K562 (cell line): ENCODE measurements around the gene NOTCH3. TPM values are rescaled to one million over a fixed set of nuclear protein-coding genes. Genes with fewer than 3 reads are reported as not detected.

Experiments used
- ATAC-seq: fragments of 200-7000 bp; cut with Tn5 transposase; 3 replicates; pipeline ENCODE4 v1.9.1; 2020; ENCODE audit warnings: moderate library complexity
- BruUV-seq: library from RNA; stranded (reverse); fragments of 400-500 nt; replicated peaks from 2 replicates; lab custom pipeline; 2021; lab: Mats Ljungman, UMichigan
- CTCF ChIA-PET: fragments of 300-600 bp; formaldehyde crosslinking; extraction: SDS; loops from one replicate; lab custom pipeline; 2021; ENCODE audit warnings: low intra/inter-chr PET ratio; lab: Yijun Ruan, JAX
- POLR2A ChIA-PET: fragments of 300-600, 350-650 bp; sonication (Branson Sonifier 250); formaldehyde crosslinking; extraction: SDS; loops from one replicate; lab custom pipeline; 2021; ENCODE audit warnings: antibody characterized with exemption, inconsistent platforms; lab: Yijun Ruan, JAX
- DNase-seq, 4 experiments: peaks; one replicate each; pipeline versions ENCODE4 v3.0.0 to v3.0.0-alpha.2; 2011 to 2018; ENCODE audit warnings: low spot score in 3 of 4, mixed read lengths in 3 of 4; ENCODE audit errors: extremely low read depth in 1 of 4
- FAIRE-seq: peaks from 2 replicates; lab custom pipeline; 2011; peaks lifted over from hg19 to GRCh38; lab: Jason Lieb, UNC
- H2AFZ ChIP-seq: 2 replicates; pipeline ENCODE4 v1.6.0; 2011; ENCODE audit warnings: low read depth, low read length, control low read depth, inconsistent platforms
- H3K27ac ChIP-seq: fragments of 200-600 bp; 3 replicates; pipeline ENCODE4 v1.8.0; 2011; ENCODE audit warnings: low read depth, mild to moderate bottlenecking, control low read depth, inconsistent platforms, low read length, moderate library complexity, mixed read lengths; ENCODE audit errors: extremely low read depth
- H3K27me3 ChIP-seq, 2 experiments: fragments of 300-600 bp in 1 of 2; 2 replicates in 1 of 2; 3 replicates in 1 of 2; pipeline versions ENCODE4 v1.6.0 to v1.8.0; 2011; ENCODE audit warnings: inconsistent platforms in 2 of 2, low read length in 2 of 2, mild to moderate bottlenecking in 1 of 2, mixed read lengths in 1 of 2, moderate library complexity in 1 of 2; ENCODE audit not compliant: control insufficient read depth in 2 of 2, insufficient read depth in 2 of 2
- H3K36me3 ChIP-seq: fragments of 300-600 bp; 3 replicates; pipeline ENCODE4 v1.8.0; 2011; ENCODE audit warnings: mild to moderate bottlenecking, low read length, inconsistent platforms; ENCODE audit not compliant: control insufficient read depth, insufficient read depth
- H3K4me1 ChIP-seq, 2 experiments: fragments of 200-600 bp in 1 of 2; replicated peaks in 1 of 2; 2 replicates in 1 of 2; 3 replicates in 1 of 2; pipeline versions ENCODE4 v1.5.1 to v1.8.0; 2011; ENCODE audit warnings: inconsistent platforms in 2 of 2, low read length in 2 of 2, mild to moderate bottlenecking in 1 of 2, mixed read lengths in 1 of 2, moderate library complexity in 1 of 2; ENCODE audit not compliant: control insufficient read depth in 2 of 2, insufficient read depth in 2 of 2
- H3K4me2 ChIP-seq: 2 replicates; pipeline ENCODE4 v1.6.1; 2011; ENCODE audit warnings: low read length, control low read depth, inconsistent platforms, mixed read lengths; ENCODE audit not compliant: insufficient read depth
- H3K4me3 ChIP-seq: fragments of 200-600 bp; sonication (generic), shearing (Covaris generic); 2 replicates; pipeline ENCODE4 v1.5.1; 2016; ENCODE audit warnings: control low read depth, inconsistent platforms
- H3K79me2 ChIP-seq: fragments of 200-600 bp; 3 replicates; pipeline ENCODE4 v1.8.0; 2011; ENCODE audit warnings: low read length, inconsistent platforms; ENCODE audit not compliant: control insufficient read depth, insufficient read depth
- H3K9ac ChIP-seq, 2 experiments: 2 replicates each; pipeline versions ENCODE4 v1.6.0 to v1.6.1; 2011; ENCODE audit warnings: low read depth in 2 of 2, low read length in 2 of 2, control low read depth in 1 of 2, inconsistent platforms in 1 of 2, mild to moderate bottlenecking in 1 of 2, mixed read lengths in 1 of 2; ENCODE audit not compliant: insufficient read depth in 1 of 2
- H3K9me1 ChIP-seq: one replicate; pipeline ENCODE4 v1.6.0; 2011; ENCODE audit warnings: inconsistent platforms, mild to moderate bottlenecking, low read length, moderate library complexity; ENCODE audit not compliant: control insufficient read depth, insufficient read depth
- H3K9me3 ChIP-seq: replicated peaks from 2 replicates; pipeline ENCODE4 v1.5.1; 2011; ENCODE audit warnings: low read depth, low read length, inconsistent platforms; ENCODE audit not compliant: control insufficient read depth, insufficient read depth
- H4K20me1 ChIP-seq: replicated peaks from 2 replicates; pipeline ENCODE4 v1.6.1; 2011; ENCODE audit warnings: low read length, inconsistent platforms, mixed read lengths; ENCODE audit not compliant: control insufficient read depth, insufficient read depth
- CBFA2T3 ChIP-seq: fragments of 450-650 bp; IDR thresholded peaks from 2 replicates; pipeline ENCODE4 v1.6.1; 2017
- CEBPG ChIP-seq, 3 experiments: fragments of 200-800 bp in 1 of 3; sonication (Bioruptor generic) in 1 of 3; sonication (generic) in 1 of 3; formaldehyde crosslinking in 1 of 3; IDR thresholded peaks in 2 of 3; conservative IDR thresholded peaks in 1 of 3; 2 replicates each; pipeline versions ENCODE4 v1.6.1 to v1.8.0; 2016 to 2022; ENCODE audit warnings: missing compliant biosample characterization in 2 of 3, missing genetic modification characterization in 2 of 3, mild to moderate bottlenecking in 1 of 3, missing genetic modification reagents in 1 of 3
- ETV6 ChIP-seq, 3 experiments: fragments of 150-350 bp in 1 of 3; sonication (generic) in 1 of 3; formaldehyde crosslinking in 1 of 3; IDR thresholded peaks; 2 replicates each; pipeline versions ENCODE4 v1.6.1 to v1.8.0; 2014 to 2022; ENCODE audit warnings: borderline replicate concordance in 2 of 3, low read depth in 2 of 3, antibody characterized with exemption in 1 of 3, low read length in 1 of 3, mild to moderate bottlenecking in 1 of 3, missing genetic modification reagents in 1 of 3
- NFIC ChIP-seq: fragments of 450-650 bp; IDR thresholded peaks from 2 replicates; pipeline ENCODE4 v1.6.1; 2017; ENCODE audit warnings: mild to moderate bottlenecking, inconsistent platforms
- POLR3G ChIP-seq: IDR thresholded peaks from 2 replicates; pipeline ENCODE4 v1.6.1; 2011; ENCODE audit not compliant: insufficient read length, insufficient replicate concordance; ENCODE audit errors: extremely low read depth
- TBP ChIP-seq: optimal IDR thresholded peaks from 2 replicates; pipeline ENCODE3; 2011; ENCODE audit warnings: low read depth, low read length, improper control_type of control experiment
- WGBS: fragments of 100-300 bp; shearing (Covaris generic); methylation state at CpG from one replicate; pipeline ENCODE4 v1.1.6; 2016; ENCODE audit warnings: low coverage, mixed read lengths; ENCODE audit not compliant: insufficient coverage; ENCODE audit errors: missing lambda C conversion rate; 5-methylcytosine and 5-hydroxymethylcytosine counted together
- in situ Hi-C: fragments of 300-500 bp; cut with MboI; formaldehyde crosslinking; loops from 4 replicates; pipeline ENCODE4 v1.15.0; 2018; ENCODE audit warnings: inconsistent platforms, mixed read lengths
- intact Hi-C: fragments of 100-400 bp; cut with micrococcal nuclease; formaldehyde crosslinking; loops from 2 replicates; pipeline ENCODE4 v1.14.2; 2022
- polyA plus RNA-seq, 8 experiments: library from polyadenylated mRNA; depleted of rRNA in 4 of 8; stranded (reverse) in 5 of 8; unstranded in 3 of 8; fragments of >200 nt; fragmentation: Nextera tagmentation in 2 of 8; fragmentation: Illumina TruSeq in 1 of 8; extraction: Ambion mirVana in 2 of 8; extraction: Trizol in 1 of 8; gene quantifications; 2 replicates each; pipeline versions ENCODE4 v1.2.1 to v1.2.3, GENCODE V29; 2011 to 2014; ENCODE audit warnings: inconsistent platforms in 1 of 8, missing spikeins in 1 of 8
- total RNA-seq, 7 experiments: library from RNA; depleted of rRNA in 6 of 7; stranded (reverse); fragments of >200 nt in 6 of 7; fragmentation: Illumina TruSeq in 2 of 7; extraction: Trizol in 2 of 7; gene quantifications; 2 replicates each; pipeline versions ENCODE4 v1.2.1 to v1.2.3, GENCODE V29; 2011 to 2021; ENCODE audit warnings: low replicate concordance in 1 of 7
- TF ChIP-seq, protein P1 (sequence below): fragments of 450-650 bp; formaldehyde crosslinking; IDR thresholded peaks from 2 replicates; pipeline ENCODE4 v1.4.0; 2020; ENCODE audit warnings: mild to moderate bottlenecking
- TF ChIP-seq, protein P2 (sequence below): fragments of 450-650 bp; formaldehyde crosslinking; IDR thresholded peaks from 2 replicates; pipeline ENCODE4 v1.4.0; 2020; ENCODE audit warnings: mild to moderate bottlenecking, moderate library complexity

The NOTCH3 gene
- total and polyA plus RNA-seq, 9 of the 15 experiments (the other 6 are each of a cell fraction or from before 2014, with no cell fraction given): under 0.01 to 1.2 (median 0.16) TPM

DNA sequence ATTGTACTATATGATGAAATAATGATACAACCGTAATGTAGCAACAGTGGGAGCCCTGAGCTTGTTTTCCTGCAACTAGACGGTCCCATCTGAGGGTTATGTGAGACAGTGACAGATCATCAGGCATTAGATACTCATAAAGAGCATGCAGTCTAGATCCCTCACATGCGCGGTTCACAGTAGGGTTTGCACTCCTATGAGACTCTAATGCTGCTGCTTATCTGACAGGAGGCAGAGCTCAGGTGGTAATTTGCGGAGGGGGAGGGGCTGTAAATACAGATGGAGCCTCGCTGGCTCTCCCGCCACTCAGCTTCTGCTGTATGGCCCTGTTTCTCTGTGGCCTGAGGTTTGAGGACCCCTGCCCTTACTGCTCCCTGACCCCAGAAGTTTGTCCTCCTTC is 17.7 kb upstream of the NOTCH3 start (continued):
- TF ChIP-seq, protein P1, sequence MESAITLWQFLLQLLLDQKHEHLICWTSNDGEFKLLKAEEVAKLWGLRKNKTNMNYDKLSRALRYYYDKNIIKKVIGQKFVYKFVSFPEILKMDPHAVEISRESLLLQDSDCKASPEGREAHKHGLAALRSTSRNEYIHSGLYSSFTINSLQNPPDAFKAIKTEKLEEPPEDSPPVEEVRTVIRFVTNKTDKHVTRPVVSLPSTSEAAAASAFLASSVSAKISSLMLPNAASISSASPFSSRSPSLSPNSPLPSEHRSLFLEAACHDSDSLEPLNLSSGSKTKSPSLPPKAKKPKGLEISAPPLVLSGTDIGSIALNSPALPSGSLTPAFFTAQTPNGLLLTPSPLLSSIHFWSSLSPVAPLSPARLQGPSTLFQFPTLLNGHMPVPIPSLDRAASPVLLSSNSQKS (CRISPR knock-in tag): no peak
- TF ChIP-seq ETV6 (IDR thresholded peaks at IDR 0.05; ENCODE audit: borderline replicate concordance in 1 of 2, low read depth in 2 of 2, low read length in 1 of 2) (no peak), ETV6 (CRISPR knock-in tag; IDR thresholded peaks at IDR 0.05; ENCODE audit: borderline replicate concordance) (no peak), CBFA2T3 (peak; percentile 73), NFIC (0 out of 2 replicates have a peak, but pooled peaks have one; percentile 15), CEBPG (CRISPR knock-in tag; IDR thresholded peaks at IDR 0.05) (no peak), CEBPG (tag; conservative IDR thresholded peaks at IDR 0.05 in 1 of 2, IDR thresholded peaks at IDR 0.05 in 1 of 2) (peak in 1 of 2 experiments; percentile 9; a peak in 1 of 4 replicates), POLR3G (no peak), TBP (no peak)

DNA sequence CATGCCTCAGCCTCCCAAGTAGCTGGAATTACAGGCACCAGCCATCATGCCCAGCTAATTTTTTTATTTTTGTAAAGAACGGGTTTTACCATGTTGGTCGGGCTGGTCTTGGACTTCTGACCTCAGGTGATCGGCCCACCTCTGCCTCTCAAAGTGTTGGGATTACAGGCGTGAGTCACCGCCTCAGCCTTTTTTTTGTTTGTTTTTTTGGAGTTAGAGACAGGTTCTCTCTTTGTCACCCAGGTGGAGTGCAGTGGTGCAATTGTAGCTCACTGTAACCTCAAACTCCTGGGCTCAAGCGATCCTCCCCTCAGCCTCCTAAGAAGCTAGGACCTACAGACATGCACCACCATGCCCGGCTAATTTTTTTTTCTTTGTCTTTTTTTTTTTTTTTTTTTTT is 15.6 kb upstream of the NOTCH3 start:
- POLR2A ChIA-PET: interaction anchor here (0.9 kb wide), 1 partner anchor 22 kb away, joined by 7 read pairs; no protein-coding TSS in a partner anchor
- no TSS peak for BruUV-seq

More for the DNA sequence above, 15.6 kb upstream of the NOTCH3 start:
- FAIRE-seq (peak; percentile 56), ATAC-seq (no peak)
- in situ Hi-C loops: no loop called here
- H3K4me3 ChIP-seq: no peak overlapping the region
- H4K20me1 ChIP-seq: no peaks in the 10 kb centered on the region; the same call in 1 of the 2 replicates
- no peaks in the 10 kb centered on the region for H3K79me2 ChIP-seq
- CTCF ChIA-PET: no interaction called here
- 5% methylated on average over 6 of the region's 7 CpGs for WGBS
- intact Hi-C loops: no loop called here
- no peak overlapping the region for H3K27ac ChIP-seq
- H3K9me1 ChIP-seq: no peaks in the 10 kb centered on the region
- H3K9me3 ChIP-seq: no peaks in the 10 kb centered on the region
- TF ChIP-seq, protein P2, sequence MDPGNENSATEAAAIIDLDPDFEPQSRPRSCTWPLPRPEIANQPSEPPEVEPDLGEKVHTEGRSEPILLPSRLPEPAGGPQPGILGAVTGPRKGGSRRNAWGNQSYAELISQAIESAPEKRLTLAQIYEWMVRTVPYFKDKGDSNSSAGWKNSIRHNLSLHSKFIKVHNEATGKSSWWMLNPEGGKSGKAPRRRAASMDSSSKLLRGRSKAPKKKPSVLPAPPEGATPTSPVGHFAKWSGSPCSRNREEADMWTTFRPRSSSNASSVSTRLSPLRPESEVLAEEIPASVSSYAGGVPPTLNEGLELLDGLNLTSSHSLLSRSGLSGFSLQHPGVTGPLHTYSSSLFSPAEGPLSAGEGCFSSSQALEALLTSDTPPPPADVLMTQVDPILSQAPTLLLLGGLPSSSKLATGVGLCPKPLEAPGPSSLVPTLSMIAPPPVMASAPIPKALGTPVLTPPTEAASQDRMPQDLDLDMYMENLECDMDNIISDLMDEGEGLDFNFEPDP (CRISPR knock-in tag): no peak
- TF ChIP-seq, all 486 proteins: peak for 0
- Histone ChIP-seq H3K36me3 (no peaks in the 10 kb centered on the region), H3K4me2 (no peak overlapping the region), H3K4me1 (peaks cover 0 to 5% of the 10 kb centered on the region in 2 experiments; a peak in 3 of 5 replicates), H3K9ac (no peak overlapping the region), H3K27me3 (peaks cover 12 to 32% of the 10 kb centered on the region in 2 experiments; a peak in 3 of 5 replicates), H2AFZ (no peak overlapping the region)
- DNase-seq: no peak
